Measurements from ENCODE around the gene KRT80.

Gene KRT80

DNA sequence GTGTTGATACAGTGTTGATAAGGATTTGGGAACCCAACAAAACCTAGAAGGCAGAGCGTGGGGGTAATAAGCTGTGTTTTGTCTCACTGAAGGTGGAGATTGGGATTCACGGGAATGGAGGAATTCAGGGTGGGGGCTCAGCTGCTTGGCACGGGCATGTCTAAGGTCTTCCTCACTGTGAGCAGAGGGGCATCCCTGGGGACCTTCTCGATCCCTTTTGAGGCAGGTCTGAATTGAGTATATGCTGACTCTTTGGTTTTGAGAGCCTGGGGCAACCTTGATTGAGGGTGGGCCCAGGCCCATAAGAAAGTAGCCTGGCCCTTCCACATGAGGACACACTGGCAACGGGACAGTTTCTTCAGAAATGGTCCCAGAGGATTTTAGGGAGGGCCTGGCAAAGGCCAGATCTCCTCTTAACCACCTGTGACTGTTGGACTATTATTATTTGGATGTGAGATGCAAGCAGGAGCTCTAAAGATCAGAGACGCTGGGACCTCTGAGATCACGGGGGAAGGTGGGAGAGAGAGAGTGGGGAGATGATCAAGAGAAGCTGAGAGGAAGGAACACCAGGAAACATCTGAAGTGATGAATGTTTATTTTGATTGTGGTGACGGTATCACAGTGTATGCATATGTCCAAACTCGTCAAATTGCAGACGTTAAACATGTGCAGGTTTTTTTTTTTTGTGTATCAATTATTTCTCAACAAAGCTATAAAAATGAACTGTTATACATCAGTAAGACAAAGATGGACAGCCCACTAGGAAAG lies 63.9 kb downstream of the KRT80 start:
- no peak for DNase-seq (ENCODE audit: low read depth)
- TF ChIP-seq, protein P1, sequence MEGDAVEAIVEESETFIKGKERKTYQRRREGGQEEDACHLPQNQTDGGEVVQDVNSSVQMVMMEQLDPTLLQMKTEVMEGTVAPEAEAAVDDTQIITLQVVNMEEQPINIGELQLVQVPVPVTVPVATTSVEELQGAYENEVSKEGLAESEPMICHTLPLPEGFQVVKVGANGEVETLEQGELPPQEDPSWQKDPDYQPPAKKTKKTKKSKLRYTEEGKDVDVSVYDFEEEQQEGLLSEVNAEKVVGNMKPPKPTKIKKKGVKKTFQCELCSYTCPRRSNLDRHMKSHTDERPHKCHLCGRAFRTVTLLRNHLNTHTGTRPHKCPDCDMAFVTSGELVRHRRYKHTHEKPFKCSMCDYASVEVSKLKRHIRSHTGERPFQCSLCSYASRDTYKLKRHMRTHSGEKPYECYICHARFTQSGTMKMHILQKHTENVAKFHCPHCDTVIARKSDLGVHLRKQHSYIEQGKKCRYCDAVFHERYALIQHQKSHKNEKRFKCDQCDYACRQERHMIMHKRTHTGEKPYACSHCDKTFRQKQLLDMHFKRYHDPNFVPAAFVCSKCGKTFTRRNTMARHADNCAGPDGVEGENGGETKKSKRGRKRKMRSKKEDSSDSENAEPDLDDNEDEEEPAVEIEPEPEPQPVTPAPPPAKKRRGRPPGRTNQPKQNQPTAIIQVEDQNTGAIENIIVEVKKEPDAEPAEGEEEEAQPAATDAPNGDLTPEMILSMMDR (conservative IDR thresholded peaks at IDR 0.05; ENCODE audit: control insufficient read depth, insufficient read depth, low read depth, low read length) = no peak
- H3K4me3 ChIP-seq (ENCODE audit: control insufficient read depth, low read depth, low read length) = no peak overlapping the region

DNA sequence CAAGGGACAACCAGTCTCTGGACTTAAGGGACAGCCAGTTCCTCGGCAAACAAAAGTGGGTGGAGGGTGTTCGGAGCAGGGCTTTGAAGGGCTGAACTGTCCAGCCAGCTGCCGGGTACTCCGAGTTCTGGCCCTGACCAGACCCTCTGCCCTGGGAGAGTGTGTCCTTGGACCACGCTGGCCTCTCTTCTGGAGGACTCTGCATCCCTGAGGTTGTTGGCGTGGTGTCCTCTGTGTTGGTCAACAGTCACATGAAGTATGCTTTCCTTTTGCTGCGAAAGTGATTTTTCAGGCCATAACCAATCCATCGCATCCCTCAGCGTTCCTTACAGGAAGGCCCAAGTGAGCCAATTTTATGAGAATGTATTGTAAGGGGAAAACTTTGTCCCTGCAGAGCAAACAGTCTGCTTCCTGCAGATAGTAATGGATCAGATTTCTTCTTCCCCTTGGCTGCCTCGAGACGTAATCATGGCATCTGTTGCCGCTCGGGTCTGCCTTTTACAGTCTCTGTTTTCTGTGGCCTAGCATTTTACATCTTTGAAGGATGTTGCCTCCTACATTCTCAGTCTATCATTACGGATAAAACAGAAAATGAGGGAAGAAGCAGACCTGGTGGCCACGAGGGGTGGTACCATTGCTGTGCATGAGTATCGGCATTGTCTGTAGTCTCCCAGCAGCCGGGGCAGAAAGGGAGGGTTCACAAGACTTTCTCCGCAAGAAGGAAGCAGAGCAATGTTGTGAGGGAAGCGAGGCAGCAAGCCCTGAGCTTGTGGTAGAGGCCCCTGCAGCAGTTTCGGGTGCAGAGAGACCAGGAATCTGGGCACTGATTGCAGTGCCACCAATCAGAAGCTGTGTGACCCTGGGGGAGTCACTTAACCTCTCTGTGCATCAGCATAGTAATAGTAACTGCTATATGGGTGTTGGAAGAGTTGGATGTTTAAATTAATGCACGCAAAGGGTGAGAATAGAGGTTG lies 64.9 kb downstream of the KRT80 start:
- DNase-seq (ENCODE audit: low read depth) = no peak
- TF ChIP-seq, protein P1 (conservative IDR thresholded peaks at IDR 0.05; ENCODE audit: control insufficient read depth, insufficient read depth, low read depth, low read length) = no peak

DNA sequence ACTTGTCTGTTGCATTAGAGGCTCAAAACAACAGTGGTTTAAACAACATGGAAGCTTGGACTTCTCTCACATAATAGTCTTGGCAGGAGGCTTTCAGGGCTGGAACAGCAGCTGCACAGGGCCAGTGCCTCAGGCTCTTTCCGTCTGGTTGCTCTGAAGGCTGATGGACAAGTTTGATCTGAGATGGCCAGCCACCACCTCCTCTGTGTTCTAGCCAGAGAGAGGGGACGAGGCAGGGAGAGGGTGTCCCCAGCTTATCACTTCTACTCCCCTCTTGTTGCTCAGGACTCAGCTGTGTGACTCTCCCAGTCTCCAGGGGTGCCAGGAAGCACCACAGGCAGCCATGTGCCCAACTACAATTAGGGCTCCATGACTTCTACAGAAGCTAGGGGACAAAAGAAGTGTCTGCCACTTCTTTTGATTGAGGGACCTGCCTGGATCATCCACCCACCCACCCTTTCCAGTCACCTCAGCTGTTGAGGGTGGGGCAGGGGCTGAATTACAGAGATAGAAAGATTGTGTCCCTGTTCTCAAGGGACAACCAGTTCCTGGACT lies 65.7 kb downstream of the KRT80 start:
- no peak for DNase-seq (ENCODE audit: low read depth)
- H3K4me3 ChIP-seq (ENCODE audit: control insufficient read depth, low read depth, low read length) = no peak overlapping the region
- TF ChIP-seq, protein P1 (conservative IDR thresholded peaks at IDR 0.05; ENCODE audit: control insufficient read depth, insufficient read depth, low read depth, low read length) = no peak

More for the DNA sequence above, 64.9 kb downstream of the KRT80 start:
- H3K4me3 ChIP-seq (ENCODE audit: control insufficient read depth, low read depth, low read length) = no peak overlapping the region

DNA sequence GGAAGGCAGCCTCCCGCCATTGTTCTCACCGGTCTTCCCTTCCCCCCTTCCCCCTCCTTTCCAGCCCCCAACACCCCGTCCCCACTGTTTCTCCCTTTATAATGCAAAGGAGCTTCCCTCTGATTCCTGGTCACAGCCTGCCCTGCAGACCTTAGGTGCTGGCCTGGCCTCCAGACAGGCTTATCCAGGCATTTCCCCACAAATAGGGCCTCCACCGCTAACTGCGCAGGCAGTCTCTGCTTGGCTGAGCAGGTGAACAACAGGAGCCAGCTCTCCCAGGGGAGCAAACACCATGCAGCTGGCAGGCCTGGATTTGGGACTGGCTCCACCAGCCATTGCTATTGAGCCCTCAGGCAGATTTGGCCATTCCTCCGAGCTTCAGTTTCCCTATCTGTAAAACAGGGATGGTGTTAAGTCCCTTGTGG lies 66.3 kb downstream of the KRT80 start:
- DNase-seq (ENCODE audit: low read depth) = no peak
- TF ChIP-seq, protein P1 (conservative IDR thresholded peaks at IDR 0.05; ENCODE audit: control insufficient read depth, insufficient read depth, low read depth, low read length) = no peak
- H3K4me3 ChIP-seq (ENCODE audit: control insufficient read depth, low read depth, low read length) = no peak overlapping the region

DNA sequence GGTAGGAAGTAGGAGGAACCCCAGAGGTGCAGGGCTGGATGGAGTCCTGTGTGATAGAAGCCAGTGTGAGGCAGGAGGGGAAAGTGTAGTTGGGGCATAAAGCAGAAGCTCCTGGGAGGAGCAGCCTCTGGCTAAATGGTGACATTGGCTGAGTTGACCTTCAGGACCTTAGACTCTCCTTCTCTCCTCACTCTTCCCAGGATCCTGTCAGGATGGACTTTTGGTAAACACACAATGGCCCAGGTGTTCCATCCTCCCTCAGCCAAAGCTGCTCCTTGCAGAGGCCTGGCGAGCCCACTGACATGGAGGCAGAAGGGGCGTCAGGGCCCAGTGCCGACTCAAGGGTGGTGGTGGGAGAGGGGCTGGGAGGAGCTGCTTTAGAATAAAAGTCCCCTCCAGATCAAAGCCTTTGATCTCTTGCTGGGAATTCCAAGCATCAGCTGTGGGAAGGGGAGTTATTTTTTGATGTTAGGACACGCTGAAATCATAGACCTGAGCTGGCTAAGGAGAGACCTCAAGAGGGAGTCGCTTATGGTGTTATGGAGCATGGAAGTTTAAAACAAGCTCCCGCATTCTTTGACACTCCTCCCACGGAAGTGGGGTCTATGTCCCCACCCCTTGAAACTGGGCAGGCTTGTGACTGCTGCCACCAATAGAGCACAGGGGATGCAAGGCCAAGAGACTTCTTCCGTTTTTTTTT lies 68.2 kb downstream of the KRT80 start:
- TF ChIP-seq, protein P1 (conservative IDR thresholded peaks at IDR 0.05; ENCODE audit: control insufficient read depth, insufficient read depth, low read depth, low read length) = no peak
- H3K4me3 ChIP-seq (ENCODE audit: control insufficient read depth, low read depth, low read length) = no peak overlapping the region
- no peak for DNase-seq (ENCODE audit: low read depth)

DNA sequence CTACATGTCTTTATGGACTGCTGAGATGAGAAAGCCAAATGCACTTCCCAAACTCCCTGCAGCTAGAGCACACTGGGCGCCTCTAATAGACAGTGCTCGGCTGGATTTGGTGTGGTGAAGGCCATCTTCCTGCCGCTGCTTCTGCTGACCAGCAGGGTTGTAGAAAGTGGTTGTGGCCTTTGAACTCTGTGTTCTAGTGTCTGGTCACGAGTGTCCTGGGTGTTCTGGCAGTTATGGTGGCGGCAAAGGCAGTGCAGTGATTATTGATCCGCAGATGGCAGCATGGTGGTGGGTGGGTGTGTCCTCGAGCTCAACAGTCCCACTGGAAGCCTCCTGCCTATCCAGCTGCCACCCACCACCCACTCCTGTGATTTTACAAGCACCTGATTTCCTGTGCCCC lies 68.9 kb downstream of the KRT80 start:
- no peak for DNase-seq (ENCODE audit: low read depth)
- TF ChIP-seq, protein P1 (conservative IDR thresholded peaks at IDR 0.05; ENCODE audit: control insufficient read depth, insufficient read depth, low read depth, low read length) = no peak

More for the DNA sequence above, 68.9 kb downstream of the KRT80 start:
- H3K4me3 ChIP-seq (ENCODE audit: control insufficient read depth, low read depth, low read length) = no peak overlapping the region
